H1 (cell line): ENCODE measurements around the gene SND1. TPM values are rescaled to one million over a fixed set of nuclear protein-coding genes. Genes with fewer than 3 reads are reported as not detected.

Source experiments
- EP300 ChIP-seq, 2 experiments: IDR thresholded peaks; 1 replicate in 1 of 2; 2 replicates in 1 of 2; pipeline ENCODE4 v1.6.1; 2011 to 2012; ENCODE audit warnings: low read depth in 2 of 2, low read length in 2 of 2, mild to moderate bottlenecking in 2 of 2, borderline replicate concordance in 1 of 2, inconsistent platforms in 1 of 2, moderate library complexity in 1 of 2
- JUN ChIP-seq: IDR thresholded peaks from 2 replicates; pipeline ENCODE4 v1.6.1; 2011; ENCODE audit warnings: low read depth, mild to moderate bottlenecking, improper control_type of control experiment, low read length
- polyA plus RNA-seq, 7 experiments: library from polyadenylated mRNA; depleted of rRNA in 3 of 7; stranded (reverse) in 5 of 7; unstranded in 2 of 7; fragments of >200 nt in 5 of 7; fragments of 200-250 nt in 2 of 7; gene quantifications; 1 replicate in 5 of 7; 2 replicates in 1 of 7; 4 replicates in 1 of 7; pipeline versions ENCODE4 v1.2.1 to v1.2.3, GENCODE V29; 2011 to 2013; ENCODE audit warnings: missing spikeins in 2 of 7, mixed read lengths in 2 of 7
- total RNA-seq: library from RNA; stranded (reverse); fragmentation: NEBNext Ultra II Directional; extraction: Animal tissue kit (Norgen Biotek cat#: 25700); gene quantifications from 2 replicates; pipeline ENCODE4 v1.2.1, GENCODE V29; 2021

Gene SND1
- total and polyA plus RNA-seq, 2 of the 8 experiments (the other 6 are each of a cell fraction or from before 2014, with no cell fraction given): 122 to 290 TPM

GRCh38 chr7:127782654-127783559 lies 130.9 kb downstream of the SND1 start (continued):
- no peak for TF ChIP-seq JUN
- TF ChIP-seq EP300 (IDR thresholded peaks at IDR 0.05; ENCODE audit: borderline replicate concordance in 1 of 2, low read depth in 2 of 2, low read length in 2 of 2): no peak
